Endothelial cell (in vitro differentiated cells): ENCODE measurements around the gene TPX2. TPM values are rescaled to one million over a fixed set of nuclear protein-coding genes. Genes with fewer than 3 reads are reported as not detected.
"Not testable (repeated sequence)": the region's sequence is repeated elsewhere in the genome, so short reads cannot be mapped to it uniquely, and the experiment has no call there.

ENCODE experiments used
- DNase-seq: peaks from one replicate; pipeline ENCODE4 v3.0.0; 2021; ENCODE audit warnings: low spot score
- H3K27ac Mint-ChIP-seq: one replicate; pipeline ENCODE4 v1.8.0; 2021; ENCODE audit warnings: mixed read lengths, inconsistent platforms; ENCODE audit not compliant: unreplicated experiment
- H3K27me3 Mint-ChIP-seq: one replicate; pipeline ENCODE4 v1.8.0; 2021; ENCODE audit warnings: mild to moderate bottlenecking, moderate library complexity, mixed read lengths, inconsistent platforms; ENCODE audit not compliant: unreplicated experiment
- H3K36me3 Mint-ChIP-seq: one replicate; pipeline ENCODE4 v1.8.0; 2021; ENCODE audit warnings: mild to moderate bottlenecking, low read depth, mixed read lengths, inconsistent platforms; ENCODE audit not compliant: unreplicated experiment
- H3K4me1 Mint-ChIP-seq: one replicate; pipeline ENCODE4 v1.8.0; 2021; ENCODE audit warnings: mild to moderate bottlenecking, mixed read lengths, inconsistent platforms; ENCODE audit not compliant: unreplicated experiment
- H3K4me3 Mint-ChIP-seq: one replicate; pipeline ENCODE4 v1.8.0; 2021; ENCODE audit warnings: mild to moderate bottlenecking, mixed read lengths, inconsistent platforms; ENCODE audit not compliant: unreplicated experiment
- H3K9me3 Mint-ChIP-seq: one replicate; pipeline ENCODE4 v1.8.0; 2021; ENCODE audit warnings: mixed read lengths, inconsistent platforms; ENCODE audit not compliant: unreplicated experiment
- CTCF ChIP-seq: fragments of 200-600 bp; sonication (generic); IDR thresholded peaks from one replicate; pipeline ENCODE4 v1.5.0; 2021; ENCODE audit warnings: antibody characterized with exemption; ENCODE audit not compliant: unreplicated experiment
- total RNA-seq: library from RNA; stranded (reverse); fragmentation: NEBNext Ultra II Directional; extraction: Animal tissue kit (Norgen Biotek cat#: 25700); gene quantifications from one replicate; pipeline ENCODE4 v1.2.1, GENCODE V29; 2021; ENCODE audit not compliant: unreplicated experiment

The TPX2 gene
- total RNA-seq, 1 donor from 2014 or later, result 27.2 TPM

GRCh38 chr20:31824125-31824485, 85.0 kb downstream of the TPX2 start:
- Mint-ChIP-seq H3K4me1 (peaks cover 17% of the 10 kb centered on the region), H3K27ac (no peak overlapping the region), H3K36me3 (peaks cover 7% of the 10 kb centered on the region), H3K9me3 (no peaks in the 10 kb centered on the region), H3K27me3 (peaks cover 6% of the 10 kb centered on the region), H3K4me3 (peak overlapping the region; percentile 53)
- DNase-seq, result no peak
- no peak for TF ChIP-seq CTCF

GRCh38 chr20:31824554-31825313, 85.6 kb downstream of the TPX2 start:
- Mint-ChIP-seq H3K4me1 (peaks cover 24% of the 10 kb centered on the region), H3K9me3 (no peaks in the 10 kb centered on the region), H3K4me3 (no peak overlapping the region), H3K27me3 (peaks cover 10% of the 10 kb centered on the region), H3K27ac (no peak overlapping the region), H3K36me3 (peaks cover 7% of the 10 kb centered on the region)
- no peak for TF ChIP-seq CTCF
- DNase-seq, result no peak

GRCh38 chr20:31826074-31826473, 87.0 kb downstream of the TPX2 start:
- no peak for TF ChIP-seq CTCF
- H3K9me3 Mint-ChIP-seq, result no peaks in the 10 kb centered on the region
- no peak overlapping the region for H3K27ac Mint-ChIP-seq
- H3K36me3 Mint-ChIP-seq, result peaks cover 4% of the 10 kb centered on the region
- no peak for DNase-seq
- peaks cover 10% of the 10 kb centered on the region for H3K27me3 Mint-ChIP-seq
- H3K4me3 Mint-ChIP-seq, result no peak overlapping the region
- H3K4me1 Mint-ChIP-seq, result peaks cover 30% of the 10 kb centered on the region

- peaks cover 30% of the 10 kb centered on the region for H3K4me1 Mint-ChIP-seq
- no peak for TF ChIP-seq CTCF
- H3K9me3 Mint-ChIP-seq, result no peaks in the 10 kb centered on the region
- H3K27me3 Mint-ChIP-seq, result peaks cover 10% of the 10 kb centered on the region
- no peak overlapping the region for H3K27ac Mint-ChIP-seq
- DNase-seq, result no peak
- H3K36me3 Mint-ChIP-seq, result peaks cover 4% of the 10 kb centered on the region
- no peak overlapping the region for H3K4me3 Mint-ChIP-seq
Observed at GRCh38 chr20:31827059-31827458, 88.0 kb downstream of the TPX2 start.

GRCh38 chr20:31828016-31828415, 88.9 kb downstream of the TPX2 start:
- DNase-seq, H3K36me3 Mint-ChIP-seq, H3K27me3 Mint-ChIP-seq, H3K9me3 Mint-ChIP-seq, H3K4me3 Mint-ChIP-seq: not testable (repeated sequence)
- peak overlapping the region; percentile 92 for H3K27ac Mint-ChIP-seq
- peaks cover 27% of the 10 kb centered on the region for H3K4me1 Mint-ChIP-seq
